ENCODE data around the gene HYAL1. TPM values are rescaled to one million over a fixed set of nuclear protein-coding genes. Genes with fewer than 3 reads are reported as not detected.

Gene HYAL1
- total RNA-seq, 1 donor from 2014 or later, result 0.22 TPM

DNA sequence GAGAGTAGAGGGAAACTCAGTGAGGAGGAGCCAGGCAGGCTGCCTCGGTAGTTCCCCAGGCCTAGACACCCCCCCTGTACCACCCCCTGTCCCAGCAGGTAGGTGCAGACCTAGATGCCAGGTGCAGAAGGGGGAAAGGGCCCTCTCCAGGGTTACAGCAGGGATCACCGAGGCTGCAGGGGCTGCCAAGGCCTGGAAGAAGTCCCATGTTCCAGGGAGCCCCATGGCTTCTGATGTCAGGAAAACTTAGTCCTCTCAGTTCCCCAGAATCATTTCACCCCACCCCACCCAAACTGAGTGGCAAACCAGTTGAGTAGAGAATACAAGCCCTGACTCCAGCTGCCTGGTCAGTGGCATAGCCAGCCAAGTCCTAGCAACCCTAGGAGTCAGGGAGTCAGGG, 41.9 kb downstream of the HYAL1 start:
- Mint-ChIP-seq H3K4me1 (ENCODE audit: low read depth) (peaks cover 64% of the 10 kb centered on the region), H3K9me3 (ENCODE audit: low read depth) (no peaks in the 10 kb centered on the region), H3K27ac (ENCODE audit: unreplicated experiment) (peak overlapping the region; percentile 94), H3K36me3 (ENCODE audit: low read depth) (peaks cover 10% of the 10 kb centered on the region), H3K27me3 (ENCODE audit: low read depth) (no peaks in the 10 kb centered on the region), H3K4me3 (ENCODE audit: unreplicated experiment) (peak overlapping the region; percentile 71)
- DNase-seq (ENCODE audit: low spot score), result no peak
- TF ChIP-seq, protein P1, sequence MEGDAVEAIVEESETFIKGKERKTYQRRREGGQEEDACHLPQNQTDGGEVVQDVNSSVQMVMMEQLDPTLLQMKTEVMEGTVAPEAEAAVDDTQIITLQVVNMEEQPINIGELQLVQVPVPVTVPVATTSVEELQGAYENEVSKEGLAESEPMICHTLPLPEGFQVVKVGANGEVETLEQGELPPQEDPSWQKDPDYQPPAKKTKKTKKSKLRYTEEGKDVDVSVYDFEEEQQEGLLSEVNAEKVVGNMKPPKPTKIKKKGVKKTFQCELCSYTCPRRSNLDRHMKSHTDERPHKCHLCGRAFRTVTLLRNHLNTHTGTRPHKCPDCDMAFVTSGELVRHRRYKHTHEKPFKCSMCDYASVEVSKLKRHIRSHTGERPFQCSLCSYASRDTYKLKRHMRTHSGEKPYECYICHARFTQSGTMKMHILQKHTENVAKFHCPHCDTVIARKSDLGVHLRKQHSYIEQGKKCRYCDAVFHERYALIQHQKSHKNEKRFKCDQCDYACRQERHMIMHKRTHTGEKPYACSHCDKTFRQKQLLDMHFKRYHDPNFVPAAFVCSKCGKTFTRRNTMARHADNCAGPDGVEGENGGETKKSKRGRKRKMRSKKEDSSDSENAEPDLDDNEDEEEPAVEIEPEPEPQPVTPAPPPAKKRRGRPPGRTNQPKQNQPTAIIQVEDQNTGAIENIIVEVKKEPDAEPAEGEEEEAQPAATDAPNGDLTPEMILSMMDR (IDR thresholded peaks at IDR 0.05), result no peak

GRCh38 chr3:50260942-50261441, 42.4 kb downstream of the HYAL1 start:
- Mint-ChIP-seq H3K36me3 (ENCODE audit: low read depth) (peaks cover 13% of the 10 kb centered on the region), H3K4me1 (ENCODE audit: low read depth) (peaks cover 60% of the 10 kb centered on the region), H3K27ac (ENCODE audit: unreplicated experiment) (peak overlapping the region; percentile 94)

DNA sequence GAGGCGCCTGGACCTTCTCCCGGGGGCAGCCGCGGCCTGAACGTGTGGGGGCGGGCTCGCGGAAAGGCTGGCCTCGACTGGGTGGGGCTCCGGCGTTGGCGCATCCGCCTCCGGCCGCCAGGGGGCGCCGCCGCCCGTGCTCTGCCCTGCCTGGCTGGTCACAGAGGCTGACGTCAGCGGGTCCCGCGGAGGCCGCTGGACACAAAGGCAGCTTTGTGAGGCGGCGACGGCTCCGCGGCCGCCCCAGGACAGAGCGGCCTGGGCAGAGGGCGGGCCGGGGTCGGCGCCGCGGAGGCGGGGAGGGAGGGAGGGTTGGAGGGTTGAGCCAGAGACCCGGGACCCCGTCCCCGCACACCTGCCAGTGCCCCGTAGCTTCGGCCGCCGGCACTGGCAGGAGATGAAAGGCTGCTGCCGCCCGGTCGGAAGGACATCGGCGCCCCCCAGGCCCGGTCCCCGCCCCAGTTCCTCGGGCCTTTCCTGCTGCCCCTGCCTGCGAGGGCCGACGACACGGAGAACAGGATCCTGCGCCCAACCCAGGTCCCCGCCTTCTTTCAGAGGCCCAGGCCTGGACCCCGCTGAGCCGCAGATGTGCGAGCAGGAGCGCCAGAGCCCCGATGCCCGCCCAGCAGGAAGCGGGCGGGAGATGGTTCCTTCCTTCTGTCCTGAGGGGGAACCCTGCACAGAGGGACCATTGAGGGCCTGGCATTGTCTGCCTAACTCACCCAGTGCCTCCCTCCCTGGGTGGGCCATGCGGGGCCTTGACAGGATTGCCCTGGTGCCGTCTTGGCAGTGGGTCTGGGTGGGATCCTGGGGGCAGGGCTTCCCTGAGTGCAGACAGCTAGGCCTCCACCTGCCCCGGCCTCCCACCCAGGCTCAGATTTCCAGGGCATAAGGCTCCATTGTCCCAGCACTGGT, 43.1 kb downstream of the HYAL1 start:
- Mint-ChIP-seq H3K27ac (ENCODE audit: unreplicated experiment) (peak overlapping the region; percentile 94), H3K9me3 (ENCODE audit: low read depth) (no peaks in the 10 kb centered on the region), H3K27me3 (ENCODE audit: low read depth) (no peaks in the 10 kb centered on the region), H3K4me3 (ENCODE audit: unreplicated experiment) (peak overlapping the region; percentile 71), H3K4me1 (ENCODE audit: low read depth) (peaks cover 56% of the 10 kb centered on the region), H3K36me3 (ENCODE audit: low read depth) (peaks cover 13% of the 10 kb centered on the region)
- TF ChIP-seq, protein P1 (IDR thresholded peaks at IDR 0.05), result peak; percentile 94
- DNase-seq (ENCODE audit: low spot score), result no peak

More at GRCh38 chr3:50260942-50261441, 42.4 kb downstream of the HYAL1 start:
- TF ChIP-seq, protein P1 (IDR thresholded peaks at IDR 0.05), result no peak
- no peak for DNase-seq (ENCODE audit: low spot score)
- Mint-ChIP-seq H3K4me3 (ENCODE audit: unreplicated experiment) (peak overlapping the region; percentile 71), H3K27me3 (ENCODE audit: low read depth) (no peaks in the 10 kb centered on the region), H3K9me3 (ENCODE audit: low read depth) (no peaks in the 10 kb centered on the region)

DNA sequence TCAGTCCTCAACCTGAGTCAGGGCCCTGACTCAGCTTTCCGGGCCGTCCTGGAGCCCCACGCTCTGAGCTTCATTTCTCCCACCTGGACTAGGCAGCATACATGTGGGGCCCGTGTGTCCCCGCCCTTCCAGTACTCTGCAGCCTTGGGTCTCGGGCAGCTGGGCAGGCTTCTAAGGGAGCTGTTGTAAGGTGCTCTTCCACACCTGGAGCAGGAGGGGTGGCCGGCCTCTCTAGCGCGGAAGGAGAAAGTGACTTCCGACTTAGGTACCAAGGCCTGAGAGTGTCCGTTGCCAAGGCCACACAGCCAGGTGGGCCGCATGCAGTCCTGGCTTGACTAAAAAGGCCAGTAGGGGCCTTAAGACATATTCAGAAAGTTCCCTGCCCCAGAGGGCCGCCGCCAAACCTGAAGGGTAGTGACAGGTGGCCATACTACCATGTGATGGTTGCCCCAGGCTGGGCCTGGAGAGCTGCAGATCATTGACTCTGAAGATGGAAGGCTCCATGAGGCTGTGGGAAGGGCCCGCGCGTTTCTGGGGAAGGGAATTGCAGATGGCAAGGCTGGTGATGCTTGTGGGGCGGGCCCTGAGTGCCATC, 43.8 kb downstream of the HYAL1 start:
- TF ChIP-seq, protein P1 (IDR thresholded peaks at IDR 0.05), result no peak
- no peak for DNase-seq (ENCODE audit: low spot score)
- Mint-ChIP-seq H3K27ac (ENCODE audit: unreplicated experiment) (peak overlapping the region; percentile 93), H3K36me3 (ENCODE audit: low read depth) (peaks cover 13% of the 10 kb centered on the region), H3K9me3 (ENCODE audit: low read depth) (no peaks in the 10 kb centered on the region), H3K27me3 (ENCODE audit: low read depth) (no peaks in the 10 kb centered on the region), H3K4me3 (ENCODE audit: unreplicated experiment) (peak overlapping the region; percentile 62), H3K4me1 (ENCODE audit: low read depth) (peaks cover 49% of the 10 kb centered on the region)

- Mint-ChIP-seq H3K36me3 (ENCODE audit: low read depth) (peaks cover 13% of the 10 kb centered on the region), H3K4me3 (ENCODE audit: unreplicated experiment) (no peak overlapping the region), H3K27me3 (ENCODE audit: low read depth) (no peaks in the 10 kb centered on the region), H3K4me1 (ENCODE audit: low read depth) (peaks cover 43% of the 10 kb centered on the region), H3K27ac (ENCODE audit: unreplicated experiment) (peak overlapping the region; percentile 93), H3K9me3 (ENCODE audit: low read depth) (no peaks in the 10 kb centered on the region)
- TF ChIP-seq, protein P1 (IDR thresholded peaks at IDR 0.05), result no peak
- no peak for DNase-seq (ENCODE audit: low spot score)
Observed at GRCh38 chr3:50258979-50259378, 44.4 kb downstream of the HYAL1 start.

Data from chondrocyte (in vitro differentiated cells).